Heart left ventricle (tissue), 16 donors: ENCODE measurements around the gene CD68. TPM values are rescaled to one million over a fixed set of nuclear protein-coding genes. Genes with fewer than 3 reads are reported as not detected.
"Not testable (repeated sequence)": the region's sequence is repeated elsewhere in the genome, so short reads cannot be mapped to it uniquely, and the experiment has no call there.

Experiments
- ATAC-seq, 4 donors: fragments of 200-7000 bp; cut with Tn5 transposase; one replicate each; pipeline ENCODE4 v1.9.1; 2020 to 2022; ENCODE audit warnings: moderate library complexity in 4 of 4, mild to moderate bottlenecking in 3 of 4, moderate number of reproducible peaks in 1 of 4
- DNase-seq, 5 donors: peaks; one replicate each; pipeline ENCODE4 v3.0.0-alpha.2; 2020
- H3K27ac ChIP-seq, 12 donors: fragments of 200-600 bp; sonication (generic) in 4 of 12; one replicate each; pipeline versions ENCODE4 v1.5.0 to v1.8.0; 2016 to 2022; ENCODE audit warnings: mild to moderate bottlenecking in 2 of 12
- H3K27me3 ChIP-seq, 9 donors: fragments of 200-600 bp; sonication (generic) in 2 of 9; one replicate each; pipeline versions ENCODE4 v1.5.1 to v1.8.0; 2016 to 2022; ENCODE audit warnings: mild to moderate bottlenecking in 3 of 9
- H3K36me3 ChIP-seq, 9 donors: fragments of 200-600 bp; sonication (generic) in 2 of 9; one replicate each; pipeline versions ENCODE4 v1.5.0 to v1.8.0; 2018 to 2022; ENCODE audit warnings: mild to moderate bottlenecking in 2 of 9
- H3K4me1 ChIP-seq, 12 donors: fragments of 200-600 bp; sonication (generic) in 4 of 12; one replicate each; pipeline versions ENCODE4 v1.5.0 to v1.8.0; 2016 to 2022; ENCODE audit warnings: mild to moderate bottlenecking in 3 of 12
- H3K4me3 ChIP-seq, 12 donors: fragments of 200-600 bp; sonication (generic) in 4 of 12; one replicate each; pipeline versions ENCODE4 v1.5.0 to v1.8.0; 2017 to 2022; ENCODE audit warnings: mild to moderate bottlenecking in 9 of 12, moderate library complexity in 4 of 12
- H3K9me3 ChIP-seq, 12 donors: fragments of 200-600 bp; sonication (generic) in 4 of 12; one replicate each; pipeline versions ENCODE4 v1.5.0 to v1.8.0; 2016 to 2022; ENCODE audit warnings: mild to moderate bottlenecking in 1 of 12
- CTCF ChIP-seq, 12 donors: fragments of 200-600 bp; sonication (generic) in 4 of 12; IDR thresholded peaks; one replicate each; pipeline versions ENCODE4 v1.5.0 to v1.8.0; 2018 to 2022; ENCODE audit warnings: antibody characterized with exemption in 12 of 12, mild to moderate bottlenecking in 5 of 12
- POLR2A ChIP-seq, 2 donors: fragments of 450-650 bp; IDR thresholded peaks; one replicate each; pipeline ENCODE4 v1.6.1; 2017; ENCODE audit warnings: antibody characterized with exemption in 2 of 2, mild to moderate bottlenecking in 2 of 2, moderate library complexity in 2 of 2
- WGBS, 4 donors: extraction: QIAGEN DNeasy Blood & Tissue Kit in 2 of 4; methylation state at CpG; one replicate each; pipeline versions ENCODE4 v1.1.5 to v1.1.7; 2013 to 2018; 5-methylcytosine and 5-hydroxymethylcytosine counted together
- intact Hi-C, 10 donors: fragments of 100-400 bp; cut with DNase I; formaldehyde crosslinking; loops; one replicate each; pipeline versions ENCODE4 v1.11.1 to v1.14.2; 2022
- polyA plus RNA-seq, 2 donors: library from polyadenylated mRNA; stranded (reverse); fragments of 200-250 nt; gene quantifications; one replicate each; pipeline ENCODE4 v1.2.3, GENCODE V29; 2013
- total RNA-seq, 9 donors: library from RNA; depleted of rRNA in 2 of 9; stranded (reverse); fragments of >200 nt in 2 of 9; fragmentation: NEBNext Ultra II Directional in 3 of 9; extraction: Animal tissue kit (Norgen Biotek cat#: 25700) in 3 of 9; gene quantifications; one replicate each; pipeline versions ENCODE4 v1.1.0 to v1.2.4, GENCODE V29; 2016 to 2023
- donor health status: ischemic (EF 13 %, LVEDD 7.1; RV severe dilation, severe dysfunction).
- donor health status: healthy with polysubstance abuse.
- donor health status: DM: no; HTN: yes; CAD: no.
- donor health status: DM: no; HTN: no; CAD: no.
- donor health status: ischemic (EF 25% LVEDD 6.9; RV normal size, moderate dysfunction).
- donor health status: ischemic (EF 25% LVEDD 5.7; RV mildly dilated, moderate dysfunction).
- donor health status: healthy.
- donor health status: DM: yes; HTN: yes; CAD: no.
- donor health status: ischemic (EF 35%, LVEDD 5.7; RV mildly dilated, moderate dysfunction).
- donor health status: nonischemic (EF 11% LVEDD 7.7; RV severe dilation, severe dysfunction).
- donor health status: DM: yes; HTN: yes; CAD: no.
- donor health status: PGD.
- donor health status: ischemic (EF 29% LVEDD 5.4; RV normal size, mild dysfunction).
- donor health status: nonischemic (EF 23%, LVEDD 6.1; RV moderate dilation, normal function).

CD68 gene
- total and polyA plus RNA-seq, 11 donors: 9.9 to 324 (median 22.5) TPM

GRCh38 chr17:7623661-7624060 is 44.2 kb downstream of the CD68 start:
- peaks cover 0 to 16% (median 10%) of the 10 kb centered on the region in 12 donors for H3K4me1 ChIP-seq
- no peak overlapping the region for H3K27ac ChIP-seq
- intact Hi-C loops: no loop called here
- ATAC-seq (no peak), DNase-seq (no peak)
- H3K9me3 ChIP-seq: no peaks in the 10 kb centered on the region
- TF ChIP-seq POLR2A (IDR thresholded peaks at IDR 0.05) (no peak), CTCF (IDR thresholded peaks at IDR 0.05) (no peak)
- 88 to 91% (median 90%) methylated on average over 5 of the region's 5 CpGs for WGBS, 4 donors
- H3K4me3 ChIP-seq: no peak overlapping the region
- H3K27me3 ChIP-seq: no peaks in the 10 kb centered on the region
- peaks cover 0 to 9% (median 5%) of the 10 kb centered on the region in 9 donors for H3K36me3 ChIP-seq

GRCh38 chr17:7625749-7626148 is 46.3 kb downstream of the CD68 start:
- not testable (repeated sequence) for ATAC-seq, DNase-seq, H3K27me3 ChIP-seq, H3K9me3 ChIP-seq, H3K36me3 ChIP-seq, H3K4me3 ChIP-seq
- WGBS, 4 donors: 94 to 99% (median 97%) methylated on average over 16 of the region's 16 CpGs
- H3K4me1 ChIP-seq: peaks cover 0 to 16% (median 10%) of the 10 kb centered on the region in 12 donors
- H3K27ac ChIP-seq: peak overlapping the region in 2 of 12 donors; percentile 11 to 91
- intact Hi-C loops: loop anchor here in 1 of 10 donors (2.0 kb wide), 1 partner anchor 61 kb away; the partner anchor contains the start of gene TP53

GRCh38 chr17:7626307-7626706 is 46.9 kb downstream of the CD68 start:
- 82 to 90% (median 87%) methylated on average over 7 of the region's 7 CpGs for WGBS, 4 donors
- Histone ChIP-seq H3K27ac (peak overlapping the region in 5 of 12 donors; percentile 89 to 98 (median 92)), H3K9me3 (no peaks in the 10 kb centered on the region), H3K4me3 (peak overlapping the region in 8 of 12 donors; percentile 68 to 91 (median 84)), H3K27me3 (no peaks in the 10 kb centered on the region), H3K36me3 (peaks cover 0 to 9% (median 5%) of the 10 kb centered on the region in 9 donors), H3K4me1 (peaks cover 0 to 18% (median 11%) of the 10 kb centered on the region in 12 donors)
- ATAC-seq: no peak
- intact Hi-C loops: loop anchor here in 1 of 10 donors (2.0 kb wide), 1 partner anchor 60 kb away; the partner anchor contains the start of gene TP53
- TF ChIP-seq CTCF (IDR thresholded peaks at IDR 0.05) (no peak), POLR2A (IDR thresholded peaks at IDR 0.05) (no peak)
- peak in 4 of 5 donors; percentile 20 to 49 (median 38) for DNase-seq

- peaks cover 0 to 9% (median 5%) of the 10 kb centered on the region in 9 donors for H3K36me3 ChIP-seq
- H3K4me1 ChIP-seq: peaks cover 0 to 24% (median 11%) of the 10 kb centered on the region in 12 donors
- H3K27ac ChIP-seq: peak overlapping the region; percentile 85 to 98 (median 92)
- peak in 1 of 4 donors; percentile 7 for ATAC-seq
- WGBS, 4 donors: 21 to 25% (median 22%) methylated on average over 6 of the region's 6 CpGs
- no peak for TF ChIP-seq POLR2A (IDR thresholded peaks at IDR 0.05)
- TF ChIP-seq CTCF (IDR thresholded peaks at IDR 0.05): no peak
- no peaks in the 10 kb centered on the region for H3K9me3 ChIP-seq
- H3K4me3 ChIP-seq: peak overlapping the region; percentile 44 to 94 (median 84)
- DNase-seq: no peak
- intact Hi-C loops: loop anchor here in 1 of 10 donors (2.0 kb wide), 1 partner anchor 60 kb away; the partner anchor contains the start of gene TP53
- H3K27me3 ChIP-seq: no peaks in the 10 kb centered on the region
Observed at GRCh38 chr17:7626956-7627249, 47.5 kb downstream of the CD68 start.
